Gastrocnemius medialis (tissue), 4 donors: ENCODE measurements around the gene CYTH1.

Experiments used
- CTCF ChIP-seq, 5 experiments: fragments of 450-650 bp in 3 of 5; fragments of 200-600 bp in 2 of 5; sonication (generic) in 2 of 5; IDR thresholded peaks in 4 of 5; conservative IDR thresholded peaks in 1 of 5; 1 replicate in 4 of 5; 2 replicates in 1 of 5; pipeline ENCODE4 v1.5.1; 2016 to 2019; ENCODE audit warnings: antibody characterized with exemption in 5 of 5, mild to moderate bottlenecking in 3 of 5, moderate library complexity in 3 of 5
- POLR2A ChIP-seq, 2 donors: fragments of 450-650 bp; IDR thresholded peaks; one replicate each; pipeline ENCODE4 v1.6.1; 2017; ENCODE audit warnings: antibody characterized with exemption in 2 of 2, mild to moderate bottlenecking in 2 of 2, moderate library complexity in 2 of 2

DNA sequence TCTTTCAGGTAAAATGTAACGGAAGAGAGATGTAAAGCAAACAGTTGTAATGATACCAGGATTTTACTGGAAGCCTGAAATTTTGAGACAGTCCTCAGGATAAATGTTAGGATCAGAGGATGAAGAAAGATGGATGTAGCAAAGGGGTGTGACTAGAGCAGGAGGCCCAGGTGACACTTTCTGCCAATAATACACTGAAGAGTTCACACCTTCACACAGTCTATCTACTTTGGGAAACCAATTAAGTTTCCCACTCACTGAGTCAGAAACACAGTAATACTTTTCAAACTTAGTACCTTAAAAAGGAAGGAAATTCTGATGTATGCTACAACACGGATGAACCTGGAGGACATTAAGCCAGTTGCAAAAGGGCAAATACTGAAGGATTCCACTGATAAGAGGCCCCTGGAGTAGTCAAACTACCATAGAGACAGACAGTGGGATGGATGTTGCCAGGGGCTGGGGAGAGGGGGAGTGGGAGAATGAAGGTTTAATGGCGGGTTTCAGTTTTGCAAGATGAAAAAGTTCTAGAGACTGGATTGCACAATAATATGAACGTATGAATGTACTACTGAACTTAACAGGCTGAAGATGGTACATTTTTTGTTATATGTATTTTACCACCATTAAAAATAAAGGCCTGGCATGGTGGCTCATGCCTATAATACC is 62.3 kb downstream of the CYTH1 start:
- TF ChIP-seq CTCF (IDR thresholded peaks at IDR 0.05 in 4 of 5, conservative IDR thresholded peaks at IDR 0.05 in 1 of 5) (no peak), POLR2A (IDR thresholded peaks at IDR 0.05) (no peak)
